GM19324 (cell line): ENCODE results near the gene KLK10.

Experiments
- ATAC-seq: cut with Tn5 transposase; IDR thresholded peaks from one replicate; pipeline ENCODE4 v1.9.1; 2021; ENCODE audit warnings: mild to moderate bottlenecking, moderate library complexity; ENCODE audit not compliant: unreplicated experiment, low FRiP score

The KLK10 gene

DNA sequence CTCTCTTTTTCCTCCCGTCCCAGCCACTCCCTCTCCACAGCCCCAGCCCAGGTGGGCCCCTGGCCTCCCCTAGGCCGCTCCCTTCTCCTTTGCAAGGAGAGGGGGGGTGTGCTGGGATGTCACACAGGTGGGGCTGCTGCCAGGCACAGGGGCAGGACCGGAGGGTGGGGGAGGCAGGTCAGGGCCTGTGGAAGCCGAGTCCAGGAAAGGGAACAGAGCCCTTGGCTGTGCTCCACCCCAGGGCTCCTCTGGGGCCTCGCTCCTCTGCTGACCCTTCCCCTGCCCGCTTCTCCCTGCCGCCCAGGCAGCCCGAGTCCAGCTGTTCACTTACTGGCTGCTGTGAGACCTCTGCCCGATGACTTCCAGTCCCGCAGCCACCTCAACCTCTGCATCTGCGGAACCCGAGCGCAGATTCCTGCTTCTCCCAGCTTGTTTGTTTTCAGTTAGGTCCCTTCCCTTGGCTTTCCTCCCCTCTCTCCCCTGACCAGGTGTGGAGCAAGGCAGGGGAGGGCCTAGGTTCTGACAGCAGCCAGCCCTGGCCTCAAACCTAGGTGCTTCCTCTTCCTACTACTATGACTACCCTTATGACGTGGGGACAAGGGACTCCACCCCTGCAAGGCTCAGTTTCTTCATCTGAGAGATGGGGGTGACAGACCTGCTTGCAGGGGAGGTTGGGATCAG lies 7.8 kb upstream of the KLK10 start:
- ATAC-seq: no peak

DNA sequence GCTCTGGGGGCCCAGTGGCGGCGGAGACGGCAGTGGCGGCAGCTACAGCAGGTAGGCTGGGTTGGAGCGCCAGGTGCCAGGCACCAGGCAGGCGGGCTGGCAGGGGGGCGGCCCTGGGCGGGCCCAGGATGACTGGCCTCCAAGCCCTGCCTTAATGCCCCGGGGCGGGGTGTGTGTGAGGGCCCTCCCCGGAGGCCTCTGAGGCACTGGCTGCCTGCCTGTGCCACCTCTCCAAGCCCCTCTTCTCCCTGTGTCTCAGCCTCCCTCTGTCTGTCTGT lies 7.0 kb upstream of the KLK10 start, which contains the start of gene KLK11:
TSS of gene KLK11 (minus strand) at position 63 of the 278 bp plus-strand sequence. CDS start 985 bp downstream, outside the sequence.
- ATAC-seq: no peak

DNA sequence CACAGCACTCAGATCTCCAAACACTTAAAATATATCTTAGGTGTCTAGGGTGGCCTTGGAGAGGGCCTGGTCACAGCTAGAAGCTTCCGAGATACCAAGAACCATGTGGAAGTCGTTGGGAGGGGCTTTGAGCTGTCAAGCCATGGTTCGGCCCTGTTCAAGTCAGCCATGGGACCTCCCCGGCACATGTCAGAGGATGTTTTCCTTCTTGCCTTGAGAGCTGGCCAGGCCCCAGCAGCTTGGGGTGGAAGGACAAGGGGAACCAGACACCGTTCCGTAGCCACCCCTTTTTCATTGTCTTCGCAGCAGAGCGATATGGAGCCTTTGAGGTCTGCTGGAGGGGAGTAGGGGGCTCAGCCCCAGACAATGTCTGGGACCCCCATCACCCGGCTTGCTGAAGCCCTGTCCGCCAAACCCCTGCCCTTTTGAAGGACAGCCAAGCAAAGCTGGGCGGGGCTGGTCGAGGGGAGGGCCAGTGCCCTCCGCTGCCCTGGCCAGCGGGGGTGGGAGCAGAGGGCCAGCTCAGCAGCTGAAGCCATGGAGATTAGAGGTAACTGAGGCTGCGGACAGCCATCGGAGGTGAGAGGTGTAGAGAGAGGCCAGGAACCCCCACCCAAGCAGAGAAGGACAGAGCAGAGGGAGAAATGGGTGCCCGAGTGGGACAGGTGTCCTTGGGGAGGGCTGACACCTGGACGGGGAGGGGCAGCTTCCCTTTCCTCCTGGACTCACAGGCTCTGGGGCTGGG lies 6.5 kb upstream of the KLK10 start:
- no peak for ATAC-seq

DNA sequence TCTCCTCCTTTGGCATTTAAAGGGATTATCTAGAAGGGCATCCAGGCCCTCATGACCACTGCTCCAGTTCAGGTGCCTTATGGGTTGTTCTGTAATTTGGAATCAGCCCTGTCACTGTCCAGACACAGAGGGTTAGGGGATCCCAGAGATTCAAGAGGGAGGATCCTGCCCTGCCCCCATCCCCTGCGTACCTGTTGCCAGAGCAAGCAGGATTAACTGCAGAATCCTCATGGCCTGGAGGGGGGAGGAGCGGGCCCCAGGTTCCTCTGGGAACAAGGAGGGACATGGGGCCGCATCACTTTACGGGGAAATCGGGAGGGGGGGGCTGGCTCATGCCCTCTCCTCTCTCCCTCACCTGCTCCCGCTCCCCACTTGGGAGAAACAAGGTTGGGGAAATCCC lies 5.9 kb upstream of the KLK10 start:
- no peak for ATAC-seq

DNA sequence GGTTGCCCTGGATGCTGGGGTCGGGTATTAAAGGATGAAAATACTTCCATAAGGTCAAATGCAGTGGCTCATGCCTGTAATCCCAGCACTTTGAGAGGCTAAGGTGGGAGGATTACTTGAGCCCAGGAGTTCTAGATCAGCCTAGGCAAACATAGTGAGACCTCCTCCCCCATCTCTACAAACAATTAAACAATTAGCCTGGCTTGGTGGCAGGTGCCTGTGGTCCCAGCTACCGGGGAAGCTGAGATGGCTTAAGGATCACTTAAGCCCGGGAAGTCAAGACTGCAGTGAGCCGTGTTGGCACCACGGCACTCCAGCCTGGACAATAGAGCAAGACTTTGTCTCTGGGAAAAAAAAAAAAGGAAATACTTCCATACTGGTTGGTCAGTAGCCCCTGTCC lies 5.4 kb upstream of the KLK10 start:
- no peak for ATAC-seq

DNA sequence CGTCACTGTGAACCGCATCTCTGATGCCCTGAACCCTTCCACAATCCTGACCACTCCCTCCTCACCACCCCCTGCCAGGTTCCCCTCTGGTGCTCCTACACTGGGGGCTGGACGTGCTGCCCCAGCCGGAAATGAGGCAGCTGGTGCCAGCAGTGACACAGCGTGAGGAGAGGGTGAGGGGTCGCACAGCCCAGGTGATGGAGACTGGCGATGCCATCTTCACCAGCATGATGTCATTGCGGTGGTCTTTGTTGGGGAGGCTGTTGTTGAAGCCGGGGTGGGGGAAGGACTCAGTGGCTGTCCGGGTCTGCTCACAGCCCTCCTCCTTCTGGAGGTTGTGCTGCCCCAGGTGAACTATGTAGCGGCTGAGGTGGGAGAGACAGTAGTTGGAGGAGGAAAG lies 4.4 kb upstream of the KLK10 start:
- no peak for ATAC-seq

DNA sequence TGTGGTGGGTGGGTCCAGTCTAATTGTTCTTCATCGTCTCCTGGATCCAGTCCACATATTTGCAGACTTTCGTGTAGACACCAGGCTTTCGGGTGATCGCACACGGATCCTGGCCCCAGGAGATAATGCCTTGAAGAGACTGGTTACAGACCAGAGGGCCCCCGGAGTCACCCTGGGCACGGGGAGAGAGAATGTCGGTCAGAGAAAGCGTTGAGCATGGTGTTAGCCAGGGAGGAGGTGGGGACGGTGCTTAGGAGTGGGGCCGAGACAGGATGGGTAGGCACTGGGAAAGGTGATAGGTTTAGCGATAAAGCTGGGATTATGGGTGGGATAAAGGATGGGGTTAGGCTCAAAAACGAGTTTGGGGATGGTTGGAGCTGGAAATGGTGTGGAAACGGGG lies 3.0 kb upstream of the KLK10 start:
- ATAC-seq: no peak

DNA sequence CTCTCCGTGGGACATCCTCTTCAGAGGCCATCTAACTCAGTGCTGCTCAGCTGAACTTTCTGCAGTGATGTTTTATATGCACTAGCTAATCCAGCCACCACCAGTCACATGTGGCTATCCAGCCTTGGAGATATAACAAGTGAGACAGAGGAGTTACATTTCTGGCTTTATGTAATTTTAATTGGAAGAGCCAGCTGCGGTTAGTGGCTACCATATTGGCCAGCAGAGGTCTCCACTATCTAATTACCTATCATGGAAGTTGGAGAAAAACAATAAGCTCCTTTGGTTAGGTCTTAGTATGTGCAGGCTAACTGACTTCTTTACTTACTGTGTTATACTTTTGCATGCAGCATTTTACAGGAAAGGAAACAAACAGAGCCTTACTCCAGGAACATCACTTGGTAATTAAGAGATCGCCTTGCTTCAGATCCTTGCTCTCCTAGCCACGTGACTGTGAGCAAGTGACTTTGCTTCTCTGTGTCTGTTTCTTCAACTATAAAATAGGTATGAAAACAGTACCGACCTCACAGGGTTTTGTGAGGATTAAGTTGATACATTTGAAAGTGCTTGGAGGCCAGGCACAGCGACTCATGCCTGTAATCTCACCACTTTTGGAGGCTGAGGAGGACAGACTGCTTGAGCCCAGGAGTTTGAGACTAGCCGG lies 1.6 kb upstream of the KLK10 start:
- ATAC-seq: no peak

DNA sequence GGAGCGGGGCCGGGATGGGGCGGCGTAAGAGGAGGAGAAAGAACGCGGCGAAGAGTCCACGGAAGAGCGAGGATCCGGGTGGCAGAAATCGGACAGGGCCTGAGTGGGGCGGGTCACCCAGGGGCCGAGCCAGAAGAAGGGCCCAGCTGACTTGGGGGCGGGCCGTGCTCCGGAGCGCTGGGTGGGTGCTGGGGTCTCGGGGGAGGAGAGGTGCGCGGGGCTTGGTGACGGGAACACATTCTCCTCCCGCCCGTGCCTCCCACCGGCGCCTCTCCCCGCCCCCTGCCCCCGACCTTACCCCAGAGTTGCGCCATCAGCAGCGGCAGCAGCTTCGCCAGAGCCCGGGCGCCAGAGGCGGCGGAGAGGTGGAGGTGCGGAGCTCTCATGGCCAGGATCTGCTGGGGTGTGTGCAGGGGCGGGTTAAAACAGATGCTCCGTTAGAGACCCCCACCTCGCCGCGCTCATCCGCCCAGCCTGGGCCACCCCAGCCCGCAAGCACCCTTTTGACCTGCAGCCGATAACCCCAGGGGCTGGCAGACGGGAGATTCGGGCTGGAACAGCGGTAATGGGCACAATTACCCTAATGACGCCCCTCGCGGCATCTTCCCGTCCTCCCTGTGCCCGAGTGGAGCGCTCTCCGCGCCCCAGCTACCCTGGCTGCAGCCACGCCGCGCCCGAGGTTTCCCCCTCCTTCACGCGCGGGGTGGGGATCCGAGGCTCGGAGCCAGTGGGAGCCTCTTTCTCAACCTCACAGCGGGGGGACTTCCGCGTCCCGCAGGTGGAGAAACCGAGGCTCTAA lies 565 bp downstream of the KLK10 start:
- no peak for ATAC-seq

DNA sequence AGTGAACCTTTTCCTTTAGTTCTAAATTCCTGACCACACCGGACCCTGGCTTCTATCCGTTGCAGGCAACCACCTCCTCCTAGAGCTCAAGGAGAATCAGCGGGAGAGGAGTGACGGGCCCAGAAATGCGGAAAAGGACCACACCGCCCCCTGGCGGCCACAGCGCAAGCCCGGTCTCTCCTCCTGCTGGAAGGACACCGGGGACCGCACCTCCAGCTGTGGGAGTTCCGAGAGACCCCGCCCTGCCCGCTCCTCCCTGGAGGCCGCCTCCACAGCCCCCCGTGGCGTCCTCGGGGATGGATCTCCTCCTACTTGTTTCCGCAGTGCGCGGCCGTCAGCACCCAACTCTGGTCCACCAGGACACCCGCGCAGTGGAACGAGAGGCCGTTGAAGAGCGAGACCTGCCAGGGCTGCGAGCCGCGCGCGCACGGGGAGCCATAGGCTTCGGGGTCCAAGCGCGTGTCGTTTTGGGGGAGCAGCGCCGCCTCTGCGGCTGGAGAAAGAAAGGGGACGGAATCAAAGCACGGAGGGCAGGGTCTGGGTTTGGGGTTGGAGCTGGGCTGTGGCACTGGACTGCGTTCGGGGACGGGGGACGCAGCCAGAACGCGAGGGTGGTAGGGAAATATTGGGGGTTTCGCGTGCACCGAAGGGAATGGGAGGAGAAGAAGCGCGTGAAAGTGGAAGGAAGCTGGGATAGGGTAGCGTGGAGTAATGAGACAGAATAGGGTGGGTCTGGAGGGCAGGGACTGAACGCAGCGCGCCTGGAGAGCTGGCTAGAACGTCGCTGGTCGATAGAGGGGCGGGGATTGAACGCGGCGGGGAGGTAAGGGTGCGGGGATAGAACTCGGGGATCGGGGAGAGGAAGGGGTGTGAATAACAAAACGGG lies 2.5 kb downstream of the KLK10 start:
- no peak for ATAC-seq

DNA sequence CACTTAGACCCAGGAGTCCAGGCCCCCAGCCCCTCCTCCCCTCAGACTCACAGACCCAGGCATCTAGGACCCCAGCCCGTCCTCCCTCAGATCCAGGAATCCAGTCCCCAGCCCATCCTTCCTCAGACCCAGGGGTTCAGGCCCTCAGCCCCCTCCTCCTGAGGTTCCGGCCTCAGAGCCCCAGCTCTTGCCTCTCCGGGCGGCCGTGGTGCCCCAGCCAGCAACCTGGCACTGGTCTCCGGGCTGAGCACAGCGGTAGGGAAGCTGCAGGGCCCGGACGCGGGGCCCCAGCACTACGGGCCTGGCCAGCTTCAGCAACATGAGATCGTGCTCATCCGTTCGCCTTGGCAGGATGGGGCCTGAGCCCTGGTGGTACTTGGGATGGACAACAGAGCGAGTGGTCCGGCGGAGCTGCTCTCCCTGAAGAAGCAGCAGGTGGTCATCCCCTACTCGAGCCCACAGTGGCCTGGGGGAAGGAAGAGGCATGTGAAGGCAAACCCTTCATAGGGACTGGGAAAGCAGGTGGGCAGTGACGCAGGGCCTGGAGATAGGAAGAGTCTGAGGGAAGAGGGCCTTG lies 3.7 kb downstream of the KLK10 start:
- ATAC-seq: no peak

DNA sequence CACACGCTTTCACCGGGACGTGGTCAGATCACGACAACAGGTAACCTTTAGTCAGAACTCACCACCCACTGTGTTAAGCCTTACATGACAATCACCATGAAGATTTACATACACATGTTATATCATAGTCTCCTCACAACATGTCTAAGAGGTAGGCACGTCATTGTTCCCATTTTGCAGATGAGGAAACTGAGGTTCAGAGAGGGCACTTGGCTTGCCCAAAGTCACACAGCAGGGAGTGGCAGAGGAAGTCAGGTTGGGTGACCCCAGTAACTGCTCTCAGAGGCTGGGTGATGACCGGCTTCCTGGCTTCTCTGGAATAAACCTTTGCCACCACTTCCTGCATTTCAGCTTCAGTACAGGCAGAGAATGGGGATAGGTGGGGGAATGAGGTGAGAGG lies 5.3 kb downstream of the KLK10 start:
- no peak for ATAC-seq

DNA sequence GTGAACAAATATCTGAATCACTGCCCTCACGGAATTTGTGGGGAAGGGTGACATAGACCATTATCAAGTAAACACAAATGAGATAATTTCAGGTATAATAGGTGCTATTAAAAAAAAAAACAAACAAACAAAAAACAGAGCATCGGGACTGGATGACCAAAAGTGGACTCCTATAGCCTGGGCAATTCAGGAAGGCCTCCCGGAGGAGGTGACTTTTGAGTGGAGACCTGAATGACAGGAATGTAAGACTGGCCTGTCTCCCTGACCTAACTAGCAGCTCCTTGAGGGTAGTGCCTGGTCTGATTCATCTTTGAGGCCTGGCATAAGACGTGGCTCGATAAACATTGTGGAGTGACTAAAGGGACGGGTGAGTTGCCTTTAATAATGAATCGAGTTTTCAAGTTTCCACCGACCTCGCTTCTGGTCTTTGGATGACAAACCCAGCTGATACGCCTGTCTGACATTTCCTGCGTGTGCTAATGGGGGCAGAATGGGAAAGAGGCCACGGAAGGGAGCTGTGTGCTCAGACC lies 6.8 kb downstream of the KLK10 start:
- no peak for ATAC-seq

DNA sequence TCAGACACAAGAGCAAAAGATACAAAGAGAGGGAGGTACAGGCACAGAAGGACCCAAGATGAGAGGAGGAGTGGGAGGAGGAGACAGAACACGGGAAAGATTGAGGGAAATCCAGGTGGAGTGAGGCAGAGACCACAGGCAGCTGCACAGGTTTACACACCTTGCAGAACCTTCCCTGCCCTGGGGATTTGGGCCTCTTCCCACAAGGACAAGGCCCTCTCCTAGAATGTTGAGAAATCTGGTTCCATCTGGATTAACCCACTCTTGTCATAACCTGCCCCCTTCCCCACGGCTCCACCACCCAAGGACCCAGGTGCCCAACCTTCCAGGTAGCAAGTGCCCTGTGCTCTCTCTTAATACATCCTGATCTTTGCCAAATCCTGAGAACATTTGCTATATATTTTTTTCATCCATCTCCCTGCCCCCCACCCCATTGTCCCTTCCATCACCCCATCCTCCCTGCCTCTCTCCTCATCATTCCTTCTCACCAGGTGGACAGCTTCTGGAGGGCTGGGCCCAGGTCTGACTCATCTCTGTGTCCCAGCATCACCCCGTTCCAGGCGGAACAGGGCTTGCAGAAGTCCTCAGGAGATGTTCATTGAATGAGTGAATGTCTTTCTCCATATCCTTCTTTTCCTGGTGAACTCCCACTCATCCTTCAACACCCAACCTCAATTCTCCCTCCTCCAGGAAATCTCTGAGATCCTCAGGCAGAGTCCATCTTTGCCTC lies 9.3 kb downstream of the KLK10 start:
- no peak for ATAC-seq

DNA sequence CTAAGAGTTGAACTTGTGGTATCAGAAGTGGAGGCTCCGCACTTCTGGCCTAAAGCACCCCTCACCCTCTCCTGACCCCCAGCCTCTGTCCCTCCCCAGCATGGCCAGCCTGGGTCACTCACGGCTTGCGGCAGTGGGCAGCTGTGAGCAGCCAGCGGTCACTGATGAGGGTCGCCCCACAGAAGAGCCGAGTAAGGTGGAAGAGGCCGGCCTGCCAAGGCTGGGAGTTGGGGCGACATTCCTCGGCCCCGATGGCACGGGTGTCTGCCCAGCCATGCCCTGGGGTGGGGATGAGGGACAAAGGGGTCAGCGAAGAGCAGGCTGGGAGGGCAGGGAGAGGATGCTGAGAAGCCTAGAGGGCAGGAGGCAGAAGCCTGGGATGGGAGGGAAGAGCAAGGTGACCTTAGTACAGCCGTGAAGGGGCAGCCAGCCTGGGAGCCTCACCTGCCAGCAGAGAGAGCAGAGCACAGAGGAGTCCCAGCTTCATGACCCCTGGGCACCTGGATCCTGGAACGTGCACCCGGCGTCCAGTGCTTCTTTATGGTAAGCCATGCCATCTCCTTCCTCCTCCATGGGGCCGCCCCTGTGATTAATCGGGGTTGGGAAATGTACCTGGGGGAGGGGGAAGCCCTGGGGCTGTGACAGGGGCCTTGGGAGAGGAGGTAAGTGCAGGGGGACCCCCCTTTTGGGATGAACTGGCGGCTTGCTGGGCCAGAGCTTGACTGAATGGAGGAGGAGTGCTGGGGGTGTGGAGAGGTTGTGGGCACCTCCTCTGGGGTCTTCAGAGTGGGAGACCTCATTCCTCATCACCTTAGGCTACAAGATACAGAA lies 10.2 kb downstream of the KLK10 start:
- ATAC-seq: no peak

DNA sequence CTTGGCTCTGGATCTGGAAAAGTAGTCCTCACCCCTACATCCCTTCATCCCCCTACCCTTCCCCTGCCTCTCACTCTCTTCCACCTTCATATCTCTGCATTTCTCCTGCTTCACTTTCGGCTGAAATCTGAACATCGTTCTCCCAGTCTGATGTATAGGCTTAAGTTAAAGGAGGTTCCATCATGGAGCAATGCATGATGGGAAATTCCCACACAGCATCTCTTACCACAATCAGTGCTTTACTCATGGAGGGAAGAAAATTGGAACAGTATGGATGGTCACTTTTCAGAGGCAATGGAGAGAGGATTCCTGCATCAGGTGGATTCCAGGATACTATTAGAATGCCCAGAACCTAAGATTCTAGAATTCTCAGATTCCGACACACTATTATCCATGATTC lies 12.0 kb downstream of the KLK10 start:
- ATAC-seq: no peak

DNA sequence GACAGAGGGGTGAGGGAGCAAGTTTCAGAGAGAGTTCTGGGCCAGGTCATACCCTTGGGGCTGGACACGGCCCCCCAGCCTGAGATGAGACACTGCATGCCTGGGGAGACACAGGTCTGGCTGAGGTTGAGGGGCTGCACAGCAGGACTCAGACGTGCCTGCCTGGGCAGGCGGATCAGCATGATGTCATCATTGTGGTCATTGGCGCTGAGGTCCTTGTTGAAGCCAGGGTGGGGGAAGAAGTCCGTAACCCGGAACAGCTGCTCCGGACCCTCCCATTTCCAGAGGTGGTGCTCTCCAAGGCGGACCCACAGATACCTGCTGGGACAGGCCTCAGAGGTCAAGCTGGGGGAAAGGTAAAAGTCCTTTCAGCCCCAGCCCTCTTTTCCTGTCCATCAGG lies 13.1 kb downstream of the KLK10 start:
- ATAC-seq: no peak

DNA sequence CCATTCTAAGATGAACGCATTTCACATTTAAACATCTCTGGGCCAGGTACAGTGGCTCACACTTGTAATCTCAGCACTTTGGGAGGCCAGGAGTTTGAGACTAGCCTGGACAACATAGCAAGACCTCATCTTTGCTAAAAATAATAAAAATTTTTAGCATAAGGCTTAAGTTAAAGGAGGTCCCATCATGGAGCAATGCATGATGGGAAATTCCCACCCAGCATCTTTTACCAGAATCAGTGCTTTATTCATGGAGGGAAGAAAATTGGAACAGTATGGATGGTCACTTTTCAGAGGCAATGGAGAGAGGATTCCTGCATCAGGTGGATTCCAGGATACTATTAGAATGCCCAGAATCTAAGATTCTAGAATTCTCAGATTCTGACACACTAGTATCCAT lies 14.3 kb downstream of the KLK10 start:
- ATAC-seq: no peak
